ENCODE measurements around the gene GGT5.
"Not testable (repeated sequence)": the region's sequence is repeated elsewhere in the genome, so short reads cannot be mapped to it uniquely, and the experiment has no call there.

GGT5 gene

GRCh38 chr22:24273031-24273430 lies 28.1 kb upstream of the GGT5 start:
- POLR2A ChIA-PET; H3K36me3 ChIP-seq (ENCODE audit: control insufficient read depth in 4 of 4, insufficient read depth in 4 of 4, low read length in 3 of 4); H3K4me3 ChIP-seq (ENCODE audit: control insufficient read depth in 1 of 7, extremely low read depth in 1 of 7, insufficient read depth in 4 of 7, low read depth in 2 of 7, low read length in 6 of 7); DNase-seq; H3K9me3 ChIP-seq (ENCODE audit: control extremely low read depth in 1 of 5, control insufficient read depth in 4 of 5, insufficient read depth in 2 of 5, low read depth in 1 of 5, low read length in 4 of 5); H3K27me3 ChIP-seq (replicated peaks in 2 of 5; ENCODE audit: control insufficient read depth in 4 of 5, insufficient read depth in 5 of 5, low read length in 4 of 5); H3K27ac ChIP-seq (ENCODE audit: insufficient read depth in 1 of 2, low read depth in 1 of 2, low read length in 2 of 2, poor library complexity in 1 of 2, severe bottlenecking in 2 of 2): not testable (repeated sequence)
- no CpG with 5 or more reads among the region's 2 CpGs for WGBS (ENCODE audit: insufficient coverage)
- CTCF ChIA-PET = interaction anchor here (1.2 kb wide), 1 partner anchor 29 kb away, joined by 4 read pairs; no protein-coding TSS in a partner anchor
- H3K4me1 ChIP-seq (ENCODE audit: control extremely low read depth in 1 of 4, control insufficient read depth in 4 of 4, insufficient read depth in 4 of 4, low read length in 3 of 4) = peaks cover 0 to 27% (median 19%) of the 10 kb centered on the region in 4 experiments

- Histone ChIP-seq H3K9me3 (ENCODE audit: control extremely low read depth in 1 of 5, control insufficient read depth in 4 of 5, insufficient read depth in 2 of 5, low read depth in 1 of 5, low read length in 4 of 5) (no peaks in the 10 kb centered on the region), H3K27ac (ENCODE audit: insufficient read depth in 1 of 2, low read depth in 1 of 2, low read length in 2 of 2, poor library complexity in 1 of 2, severe bottlenecking in 2 of 2) (peak overlapping the region; percentile 72 to 86), H3K36me3 (ENCODE audit: control insufficient read depth in 4 of 4, insufficient read depth in 4 of 4, low read length in 3 of 4) (no peaks in the 10 kb centered on the region), H3K27me3 (replicated peaks in 2 of 5; ENCODE audit: control insufficient read depth in 4 of 5, insufficient read depth in 5 of 5, low read length in 4 of 5) (no peaks in the 10 kb centered on the region), H3K4me1 (ENCODE audit: control extremely low read depth in 1 of 4, control insufficient read depth in 4 of 4, insufficient read depth in 4 of 4, low read length in 3 of 4) (peaks cover 0 to 27% (median 19%) of the 10 kb centered on the region in 4 experiments), H3K4me3 (ENCODE audit: control insufficient read depth in 1 of 7, extremely low read depth in 1 of 7, insufficient read depth in 4 of 7, low read depth in 2 of 7, low read length in 6 of 7) (peak overlapping the region; percentile 83 to 100 (median 93))
- ChIA-PET CTCF (interaction anchor here (1.1 kb wide), 1 partner anchor 24 kb away, joined by 3 read pairs; no protein-coding TSS in a partner anchor), POLR2A (no interaction called here)
- under 1% methylated on average over 12 of the region's 25 CpGs for WGBS (ENCODE audit: insufficient coverage)
- no peak for DNase-seq
Observed at GRCh38 chr22:24271386-24271854, 26.5 kb upstream of the GGT5 start.

DNA sequence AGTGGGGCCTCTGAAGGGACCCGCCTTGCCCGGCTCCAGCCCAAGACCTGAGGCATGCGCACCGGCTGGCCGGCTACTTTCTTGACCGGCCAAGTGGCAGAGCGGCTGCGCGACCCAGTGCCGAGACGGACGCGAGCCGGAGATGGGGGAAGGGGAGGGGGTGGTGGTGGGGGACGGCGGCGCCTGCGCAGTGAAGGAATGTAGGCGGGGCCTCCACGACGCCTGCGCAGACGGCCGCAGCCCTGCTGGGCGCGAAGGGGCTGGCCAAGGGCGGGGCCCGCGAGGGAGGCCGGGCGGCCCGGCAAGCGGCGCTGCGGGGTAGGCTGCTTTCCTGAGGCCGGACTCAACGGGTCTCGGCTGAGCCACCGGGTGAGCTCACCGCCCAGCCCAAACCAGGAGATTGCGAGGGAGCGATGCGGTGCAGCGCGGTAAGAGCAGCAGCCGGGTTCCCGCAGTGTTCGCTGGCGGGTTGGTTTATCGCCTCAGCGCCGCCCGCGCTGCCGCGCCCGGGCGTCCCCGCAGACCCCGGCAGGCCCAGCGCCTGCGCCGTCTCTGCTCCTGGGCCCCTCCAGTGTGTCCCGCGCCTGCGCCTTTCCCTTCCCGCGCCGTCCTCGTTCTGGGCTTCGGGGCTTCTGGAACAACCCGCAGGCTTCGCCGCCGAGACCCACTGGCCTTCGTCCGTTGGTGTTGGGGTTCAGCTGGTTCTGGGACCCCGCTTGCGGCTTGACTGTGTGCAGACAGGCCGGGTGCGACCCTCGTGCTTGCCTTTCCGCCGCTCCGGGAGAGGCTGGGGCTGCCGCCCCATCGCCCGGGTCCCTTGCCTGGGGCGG lies 25.9 kb upstream of the GGT5 start, which contains the start of gene SPECC1L:
Gene SPECC1L, plus strand, starts transcription at position 276 of the 830 bp plus-strand sequence. CDS start 31,401 bp downstream, outside the sequence.
- ChIA-PET POLR2A (no interaction called here), CTCF (no interaction called here)
- H3K36me3 ChIP-seq (ENCODE audit: control insufficient read depth in 4 of 4, insufficient read depth in 4 of 4, low read length in 3 of 4) = no peaks in the 10 kb centered on the region
- peaks cover 0 to 27% (median 19%) of the 10 kb centered on the region in 4 experiments for H3K4me1 ChIP-seq (ENCODE audit: control extremely low read depth in 1 of 4, control insufficient read depth in 4 of 4, insufficient read depth in 4 of 4, low read length in 3 of 4)
- H3K27me3 ChIP-seq (replicated peaks in 2 of 5; ENCODE audit: control insufficient read depth in 4 of 5, insufficient read depth in 5 of 5, low read length in 4 of 5) = no peaks in the 10 kb centered on the region
- peak within 1 kb of the TSS; percentile 83 to 100 (median 93) for H3K4me3 ChIP-seq (ENCODE audit: control insufficient read depth in 1 of 7, extremely low read depth in 1 of 7, insufficient read depth in 4 of 7, low read depth in 2 of 7, low read length in 6 of 7)
- H3K27ac ChIP-seq (ENCODE audit: insufficient read depth in 1 of 2, low read depth in 1 of 2, low read length in 2 of 2, poor library complexity in 1 of 2, severe bottlenecking in 2 of 2) = peak within 1 kb of the TSS; percentile 72 to 86
- peak; percentile 86 to 91 (median 90) for DNase-seq
- WGBS (ENCODE audit: insufficient coverage) = 0% methylated on average over 66 of the region's 89 CpGs
- H3K9me3 ChIP-seq (ENCODE audit: control extremely low read depth in 1 of 5, control insufficient read depth in 4 of 5, insufficient read depth in 2 of 5, low read depth in 1 of 5, low read length in 4 of 5) = no peaks in the 10 kb centered on the region

DNA sequence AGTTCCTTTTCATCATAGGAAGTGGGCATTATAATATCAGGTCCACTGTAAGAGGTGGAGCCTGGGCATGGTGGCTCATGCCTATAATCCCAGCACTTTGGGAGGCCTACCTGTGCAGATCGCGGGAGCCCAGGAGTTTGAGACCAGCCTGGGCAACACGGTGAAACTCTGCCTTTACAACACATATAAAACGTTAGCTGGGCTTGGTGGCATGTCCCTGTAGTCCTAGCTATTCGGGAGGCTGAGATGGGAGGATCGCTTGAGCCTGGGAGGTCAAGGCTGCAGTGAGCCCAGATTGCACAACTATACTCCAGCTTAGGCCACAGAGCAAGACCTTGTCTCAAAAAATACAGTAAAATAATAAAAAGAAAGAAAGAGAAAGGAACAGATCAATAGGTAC lies 21.6 kb upstream of the GGT5 start:
- H3K27me3 ChIP-seq (replicated peaks in 2 of 5; ENCODE audit: control insufficient read depth in 4 of 5, insufficient read depth in 5 of 5, low read length in 4 of 5); CTCF ChIA-PET; H3K4me3 ChIP-seq (ENCODE audit: control insufficient read depth in 1 of 7, extremely low read depth in 1 of 7, insufficient read depth in 4 of 7, low read depth in 2 of 7, low read length in 6 of 7); DNase-seq; H3K27ac ChIP-seq (ENCODE audit: insufficient read depth in 1 of 2, low read depth in 1 of 2, low read length in 2 of 2, poor library complexity in 1 of 2, severe bottlenecking in 2 of 2); H3K9me3 ChIP-seq (ENCODE audit: control extremely low read depth in 1 of 5, control insufficient read depth in 4 of 5, insufficient read depth in 2 of 5, low read depth in 1 of 5, low read length in 4 of 5); H3K36me3 ChIP-seq (ENCODE audit: control insufficient read depth in 4 of 4, insufficient read depth in 4 of 4, low read length in 3 of 4); POLR2A ChIA-PET: not testable (repeated sequence)
- peaks cover 0 to 15% (median 7%) of the 10 kb centered on the region in 4 experiments for H3K4me1 ChIP-seq (ENCODE audit: control extremely low read depth in 1 of 4, control insufficient read depth in 4 of 4, insufficient read depth in 4 of 4, low read length in 3 of 4)
- 100% methylated on average over 5 of the region's 6 CpGs for WGBS (ENCODE audit: insufficient coverage)

GRCh38 chr22:24265734-24266133 lies 20.9 kb upstream of the GGT5 start:
- Histone ChIP-seq H3K27ac (ENCODE audit: insufficient read depth in 1 of 2, low read depth in 1 of 2, low read length in 2 of 2, poor library complexity in 1 of 2, severe bottlenecking in 2 of 2) (no peak overlapping the region), H3K4me3 (ENCODE audit: control insufficient read depth in 1 of 7, extremely low read depth in 1 of 7, insufficient read depth in 4 of 7, low read depth in 2 of 7, low read length in 6 of 7) (no peak overlapping the region), H3K4me1 (ENCODE audit: control extremely low read depth in 1 of 4, control insufficient read depth in 4 of 4, insufficient read depth in 4 of 4, low read length in 3 of 4) (peaks cover 0 to 13% (median 5%) of the 10 kb centered on the region in 4 experiments), H3K9me3 (ENCODE audit: control extremely low read depth in 1 of 5, control insufficient read depth in 4 of 5, insufficient read depth in 2 of 5, low read depth in 1 of 5, low read length in 4 of 5) (no peaks in the 10 kb centered on the region), H3K27me3 (replicated peaks in 2 of 5; ENCODE audit: control insufficient read depth in 4 of 5, insufficient read depth in 5 of 5, low read length in 4 of 5) (no peaks in the 10 kb centered on the region), H3K36me3 (ENCODE audit: control insufficient read depth in 4 of 4, insufficient read depth in 4 of 4, low read length in 3 of 4) (no peaks in the 10 kb centered on the region)
- CTCF ChIA-PET = interaction anchor here (1.2 kb wide), 1 partner anchor 140 kb away, joined by 3 read pairs; no protein-coding TSS in a partner anchor
- DNase-seq = no peak
- POLR2A ChIA-PET = no interaction called here

GRCh38 chr22:24264329-24264896 lies 19.5 kb upstream of the GGT5 start:
- H3K27ac ChIP-seq (ENCODE audit: insufficient read depth in 1 of 2, low read depth in 1 of 2, low read length in 2 of 2, poor library complexity in 1 of 2, severe bottlenecking in 2 of 2) = not testable (repeated sequence)
- H3K4me1 ChIP-seq (ENCODE audit: control extremely low read depth in 1 of 4, control insufficient read depth in 4 of 4, insufficient read depth in 4 of 4, low read length in 3 of 4) = peaks cover 0 to 10% (median 4%) of the 10 kb centered on the region in 4 experiments

DNA sequence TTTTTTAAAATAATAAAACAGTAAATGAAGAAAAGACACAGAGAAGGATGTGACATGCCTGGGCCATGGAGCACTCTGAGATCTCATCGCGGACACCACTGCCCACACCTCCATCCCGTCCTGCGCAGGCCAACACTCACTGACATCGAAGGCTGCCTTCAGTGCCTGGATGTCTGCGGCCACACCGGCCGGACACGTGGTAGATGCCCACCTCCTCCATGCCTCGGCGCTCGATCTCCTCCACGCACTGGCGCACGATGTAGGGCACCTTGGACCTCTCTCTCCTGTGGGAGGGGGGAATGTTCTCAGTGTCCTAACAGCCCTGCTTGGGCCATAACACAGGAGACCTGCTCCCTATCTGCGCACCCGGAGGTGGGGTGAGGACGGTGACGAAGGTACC lies 18.6 kb upstream of the GGT5 start:
- H3K9me3 ChIP-seq (ENCODE audit: control extremely low read depth in 1 of 5, control insufficient read depth in 4 of 5, insufficient read depth in 2 of 5, low read depth in 1 of 5, low read length in 4 of 5); H3K4me3 ChIP-seq (ENCODE audit: control insufficient read depth in 1 of 7, extremely low read depth in 1 of 7, insufficient read depth in 4 of 7, low read depth in 2 of 7, low read length in 6 of 7); H3K27me3 ChIP-seq (replicated peaks in 2 of 5; ENCODE audit: control insufficient read depth in 4 of 5, insufficient read depth in 5 of 5, low read length in 4 of 5); POLR2A ChIA-PET; DNase-seq; H3K27ac ChIP-seq (ENCODE audit: insufficient read depth in 1 of 2, low read depth in 1 of 2, low read length in 2 of 2, poor library complexity in 1 of 2, severe bottlenecking in 2 of 2); H3K36me3 ChIP-seq (ENCODE audit: control insufficient read depth in 4 of 4, insufficient read depth in 4 of 4, low read length in 3 of 4); CTCF ChIA-PET: not testable (repeated sequence)
- 100% methylated on average over 7 of the region's 19 CpGs for WGBS (ENCODE audit: insufficient coverage)
- H3K4me1 ChIP-seq (ENCODE audit: control extremely low read depth in 1 of 4, control insufficient read depth in 4 of 4, insufficient read depth in 4 of 4, low read length in 3 of 4) = peaks cover 0 to 10% (median 4%) of the 10 kb centered on the region in 4 experiments

More at GRCh38 chr22:24264329-24264896, 19.5 kb upstream of the GGT5 start:
- POLR2A ChIA-PET; H3K4me3 ChIP-seq (ENCODE audit: control insufficient read depth in 1 of 7, extremely low read depth in 1 of 7, insufficient read depth in 4 of 7, low read depth in 2 of 7, low read length in 6 of 7); H3K9me3 ChIP-seq (ENCODE audit: control extremely low read depth in 1 of 5, control insufficient read depth in 4 of 5, insufficient read depth in 2 of 5, low read depth in 1 of 5, low read length in 4 of 5); H3K27me3 ChIP-seq (replicated peaks in 2 of 5; ENCODE audit: control insufficient read depth in 4 of 5, insufficient read depth in 5 of 5, low read length in 4 of 5); H3K36me3 ChIP-seq (ENCODE audit: control insufficient read depth in 4 of 4, insufficient read depth in 4 of 4, low read length in 3 of 4); CTCF ChIA-PET: not testable (repeated sequence)
- DNase-seq = peak in 1 of 3 donors; percentile 13
- WGBS (ENCODE audit: insufficient coverage) = no CpG with 5 or more reads among the region's 9 CpGs

All from common myeloid progenitor, CD34-positive (primary cell).